NCI-H146 (cell line): ENCODE data around the gene TINAG.

Source experiments
- DNase-seq: peaks from one replicate; lab custom pipeline; 2025; lab: John Stamatoyannopoulos, UW

The TINAG gene

GRCh38 chr6:54308289-54308985, at the start of gene TINAG:
TSS of gene TINAG (plus strand) at chr6:54308441. CDS start at chr6:54308551, 110 bp downstream.
- DNase-seq: no peak

- no peak for DNase-seq
These were observed 48.2 kb upstream of the TINAG start for GRCh38 chr6:54260025-54260424.

GRCh38 chr6:54262499-54262898, 45.7 kb upstream of the TINAG start:
- DNase-seq: no peak

- DNase-seq: no peak
These were observed 45.3 kb upstream of the TINAG start for GRCh38 chr6:54262971-54263370.

- DNase-seq: no peak
These were observed 43.5 kb upstream of the TINAG start for GRCh38 chr6:54264581-54265272.

- no peak for DNase-seq
These were observed 41.8 kb upstream of the TINAG start for GRCh38 chr6:54266400-54266923.

- peak; percentile 12 for DNase-seq
These were observed 40.4 kb upstream of the TINAG start for GRCh38 chr6:54267798-54268197.

GRCh38 chr6:54273214-54273820, 34.9 kb upstream of the TINAG start:
- no peak for DNase-seq

GRCh38 chr6:54274383-54274782, 33.9 kb upstream of the TINAG start:
- no peak for DNase-seq

- no peak for DNase-seq
These were observed 26.1 kb upstream of the TINAG start for GRCh38 chr6:54282186-54282585.

- no peak for DNase-seq
These were observed 23.9 kb upstream of the TINAG start for GRCh38 chr6:54284161-54284860.

GRCh38 chr6:54285595-54285994, 22.6 kb upstream of the TINAG start:
- DNase-seq: no peak

- DNase-seq: no peak
These were observed 22.1 kb upstream of the TINAG start for GRCh38 chr6:54286141-54286540.

- DNase-seq: no peak
These were observed 19.8 kb upstream of the TINAG start for GRCh38 chr6:54288474-54288873.

- DNase-seq: no peak
These were observed 18.8 kb upstream of the TINAG start for GRCh38 chr6:54289426-54289825.

GRCh38 chr6:54291146-54291545, 17.1 kb upstream of the TINAG start:
- DNase-seq: no peak

- no peak for DNase-seq
These were observed 16.5 kb upstream of the TINAG start for GRCh38 chr6:54291738-54292137.

- no peak for DNase-seq
These were observed 13.2 kb upstream of the TINAG start for GRCh38 chr6:54294965-54295532.

GRCh38 chr6:54299542-54300269, 8.5 kb upstream of the TINAG start:
- DNase-seq: no peak

- DNase-seq: no peak
These were observed 6.5 kb upstream of the TINAG start for GRCh38 chr6:54301770-54302169.

- DNase-seq: no peak
These were observed 766 bp upstream of the TINAG start for GRCh38 chr6:54307439-54307910.
